Left cardiac atrium (tissue), 4 donors: ENCODE measurements around the gene DTD1. TPM values are rescaled to one million over a fixed set of nuclear protein-coding genes. Genes with fewer than 3 reads are reported as not detected.
"Not testable (repeated sequence)": the region's sequence is repeated elsewhere in the genome, so short reads cannot be mapped to it uniquely, and the experiment has no call there.

Experiments used
- ATAC-seq, 2 donors: fragments of 200-7000 bp; cut with Tn5 transposase; one replicate each; pipeline ENCODE4 v1.9.1; 2020; ENCODE audit warnings: mild to moderate bottlenecking in 2 of 2, moderate library complexity in 2 of 2
- DNase-seq: peaks from one replicate; pipeline ENCODE4 v3.0.0-alpha.2; 2020
- intact Hi-C, 2 donors: fragments of 100-400 bp; cut with DNase I; formaldehyde crosslinking; loops; one replicate each; pipeline versions ENCODE4 v1.14.1 to v1.15.1; 2022 to 2023
- total RNA-seq, 2 donors: library from RNA; stranded (reverse); fragmentation: NEBNext Ultra II Directional; extraction: Animal tissue kit (Norgen Biotek cat#: 25700); gene quantifications; one replicate each; pipeline ENCODE4 v1.2.1, GENCODE V29; 2021
- donor health status: DM: no; HTN: yes; CAD: no.
- donor health status: DM: no; HTN: yes; CAD: no; lungs with severe emphysema.
- donor health status: DM: yes; HTN: yes; CAD: no.
- donor health status: Dilated cardiomyopathy.

DTD1 gene
- total RNA-seq, 2 donors from 2014 or later, result 12.1 to 18.9 TPM

GRCh38 chr20:18728165-18728869 is 140.5 kb downstream of the DTD1 start:
- ATAC-seq, result no peak

GRCh38 chr20:18728870-18729224 is 141.0 kb downstream of the DTD1 start:
- intact Hi-C loops, result no loop called here
- no peak for DNase-seq
- no peak for ATAC-seq

More at GRCh38 chr20:18728165-18728869, 140.5 kb downstream of the DTD1 start:
- intact Hi-C loops, result no loop called here
- DNase-seq, result no peak

- no peak for ATAC-seq
- intact Hi-C loops, result no loop called here
These were observed 141.5 kb downstream of the DTD1 start for GRCh38 chr20:18729231-18729825.

GRCh38 chr20:18731940-18732339 is 144.1 kb downstream of the DTD1 start:
- no peak for DNase-seq
- intact Hi-C loops, result no loop called here
- ATAC-seq, result no peak

More at GRCh38 chr20:18729231-18729825, 141.5 kb downstream of the DTD1 start:
- no peak for DNase-seq

GRCh38 chr20:18734525-18735189 is 146.8 kb downstream of the DTD1 start:
- no peak for DNase-seq
- intact Hi-C loops, result no loop called here
- no peak for ATAC-seq

GRCh38 chr20:18737140-18737539 is 149.3 kb downstream of the DTD1 start:
- intact Hi-C loops, result no loop called here
- ATAC-seq (no peak), DNase-seq (no peak)

GRCh38 chr20:18738055-18738454 is 150.2 kb downstream of the DTD1 start:
- intact Hi-C loops, result no loop called here
- ATAC-seq (no peak), DNase-seq (no peak)

GRCh38 chr20:18738888-18739287 is 151.0 kb downstream of the DTD1 start:
- ATAC-seq (no peak), DNase-seq (no peak)
- intact Hi-C loops, result no loop called here

- intact Hi-C loops, result no loop called here
- DNase-seq, result no peak
- ATAC-seq, result peak; percentile 50 to 89
These were observed 151.9 kb downstream of the DTD1 start for GRCh38 chr20:18739751-18740166.

- intact Hi-C loops, result no loop called here
- ATAC-seq, result no peak
- no peak for DNase-seq
These were observed 152.9 kb downstream of the DTD1 start for GRCh38 chr20:18740726-18741125.

GRCh38 chr20:18742841-18743240 is 155.0 kb downstream of the DTD1 start:
- ATAC-seq (no peak), DNase-seq (no peak)
- intact Hi-C loops, result no loop called here

- no peak for ATAC-seq
- DNase-seq, result no peak
- intact Hi-C loops, result no loop called here
These were observed 156.0 kb downstream of the DTD1 start for GRCh38 chr20:18743665-18744440.

GRCh38 chr20:18747090-18747489 is 159.2 kb downstream of the DTD1 start:
- DNase-seq (no peak), ATAC-seq (no peak)
- intact Hi-C loops, result no loop called here

GRCh38 chr20:18748987-18749386 is 161.1 kb downstream of the DTD1 start:
- ATAC-seq, result no peak
- DNase-seq, result no peak
- intact Hi-C loops, result no loop called here

GRCh38 chr20:18749528-18749927 is 161.7 kb downstream of the DTD1 start:
- DNase-seq (no peak), ATAC-seq (no peak)
- intact Hi-C loops, result no loop called here

GRCh38 chr20:18750735-18751134 is 162.9 kb downstream of the DTD1 start:
- no peak for DNase-seq
- intact Hi-C loops, result no loop called here
- no peak for ATAC-seq

- ATAC-seq, result no peak
- no peak for DNase-seq
- intact Hi-C loops, result no loop called here
These were observed 166.3 kb downstream of the DTD1 start for GRCh38 chr20:18754030-18754652.

- intact Hi-C loops, result no loop called here
- DNase-seq, result no peak
- ATAC-seq, result no peak
These were observed 166.8 kb downstream of the DTD1 start for GRCh38 chr20:18754653-18755045.

- DNase-seq, intact Hi-C loops, ATAC-seq: not testable (repeated sequence)
These were observed 173.0 kb downstream of the DTD1 start for GRCh38 chr20:18760852-18761251.
